MM.1S (cell line): ENCODE results near the gene SYNE1.

ENCODE experiments used
- CTCF ChIP-seq: fragments of 300-600 bp; sonication (generic); IDR thresholded peaks from 2 replicates; pipeline ENCODE4 v1.5.1; 2016; ENCODE audit warnings: antibody characterized with exemption, low read length, mixed read lengths
- EZH2 ChIP-seq: fragments of 300-600 bp; sonication (generic); optimal IDR thresholded peaks from 2 replicates; pipeline ENCODE3; 2017; ENCODE audit warnings: low read depth, mild to moderate bottlenecking, antibody characterized with exemption, low read length, mixed read lengths
- EZH2phosphoT487 ChIP-seq: fragments of 300-600 bp; sonication (generic); IDR thresholded peaks from 2 replicates; pipeline ENCODE4 v1.6.1; 2018; ENCODE audit warnings: antibody characterized with exemption, low read length

- TF ChIP-seq CTCF (no peak), EZH2 (no peak), EZH2phosphoT487 (no peak)
Measured at GRCh38 chr6:152572338-152573088, 64.6 kb downstream of the SYNE1 start.
